Prostate gland (tissue), 2 donors: ENCODE data around the gene RPS4Y2. TPM values are rescaled to one million over a fixed set of nuclear protein-coding genes. Genes with fewer than 3 reads are reported as not detected.

Experiments used
- DNase-seq: peaks from one replicate; pipeline ENCODE4 v3.0.0-alpha.2; 2019; ENCODE audit warnings: low spot score
- H3K27ac ChIP-seq, 2 donors: fragments of 200-600 bp; sonication (generic); 2 replicates each; pipeline ENCODE4 v1.5.1; 2017 to 2019
- H3K27me3 ChIP-seq: fragments of 200-600 bp; sonication (generic); replicated peaks from 2 replicates; pipeline ENCODE4 v1.5.1; 2019; ENCODE audit not compliant: insufficient read depth
- H3K36me3 ChIP-seq, 2 donors: fragments of 200-600 bp; sonication (generic); 1 replicate in 1 of 2; 2 replicates in 1 of 2; pipeline versions ENCODE4 v1.5.1 to v1.8.1; 2017 to 2019
- H3K4me1 ChIP-seq: fragments of 200-600 bp; sonication (generic); replicated peaks from 2 replicates; pipeline ENCODE4 v1.5.1; 2019
- H3K4me3 ChIP-seq, 2 donors: fragments of 200-600 bp; sonication (generic); 2 replicates each; pipeline ENCODE4 v1.5.1; 2017 to 2019
- H3K9me3 ChIP-seq: fragments of 200-600 bp; sonication (generic); 2 replicates; pipeline ENCODE4 v1.5.1; 2017
- CTCF ChIP-seq, 4 experiments: fragments of 200-600 bp in 2 of 4; fragments of 450-650 bp in 2 of 4; sonication (generic) in 2 of 4; IDR thresholded peaks; 1 replicate in 3 of 4; 2 replicates in 1 of 4; pipeline ENCODE4 v1.5.1; 2016 to 2019; ENCODE audit warnings: antibody characterized with exemption in 4 of 4, mild to moderate bottlenecking in 2 of 4, moderate library complexity in 2 of 4
- POLR2A ChIP-seq: fragments of 450-650 bp; IDR thresholded peaks from one replicate; pipeline ENCODE4 v1.6.1; 2016; ENCODE audit warnings: antibody characterized with exemption, mild to moderate bottlenecking
- POLR2AphosphoS5 ChIP-seq: sonication (generic); formaldehyde crosslinking; IDR thresholded peaks from one replicate; pipeline ENCODE4 v1.6.1; 2017; ENCODE audit warnings: antibody characterized with exemption
- WGBS: methylation state at CpG from one replicate; pipeline ENCODE4 v1.1.5; 2018; 5-methylcytosine and 5-hydroxymethylcytosine counted together
- intact Hi-C: fragments of 100-400 bp; cut with DNase I; formaldehyde crosslinking; loops from one replicate; pipeline ENCODE4 v1.14.2; 2022
- total RNA-seq, 2 donors: library from RNA; depleted of rRNA; stranded (reverse); fragments of >200 nt; gene quantifications; one replicate each; pipeline ENCODE4 v1.1.0, GENCODE V29; 2016

Gene RPS4Y2
- total RNA-seq, 2 donors from 2014 or later: not detected

DNA sequence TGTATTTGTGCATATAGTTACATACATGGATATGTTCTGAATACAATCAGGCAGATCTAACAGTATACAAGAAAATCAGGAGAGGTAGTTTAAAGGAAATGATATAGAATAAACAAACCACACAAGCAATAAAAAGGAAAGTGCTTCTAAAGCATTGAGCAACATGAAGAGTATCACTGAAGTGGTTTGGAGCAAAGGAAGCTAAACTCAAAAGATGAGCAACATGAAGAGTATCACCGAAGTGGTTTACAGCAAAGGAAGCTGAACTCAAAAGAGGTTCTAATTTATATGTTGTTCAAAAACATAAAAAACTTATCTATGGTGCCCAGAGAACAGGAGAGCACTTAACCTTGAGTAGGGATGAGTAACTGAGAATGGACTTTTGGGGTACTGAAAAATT, 29.1 kb downstream of the RPS4Y2 start:
- no peaks in the 10 kb centered on the region for H3K27me3 ChIP-seq
- no peaks in the 10 kb centered on the region for H3K4me1 ChIP-seq
- H3K27ac ChIP-seq: no peak overlapping the region
- no peaks in the 10 kb centered on the region for H3K9me3 ChIP-seq
- H3K36me3 ChIP-seq: no peaks in the 10 kb centered on the region
- DNase-seq: no peak
- WGBS: 50% methylated on average over 1 of the region's 1 CpG
- H3K4me3 ChIP-seq: no peak overlapping the region
- TF ChIP-seq CTCF (IDR thresholded peaks at IDR 0.05) (no peak), POLR2AphosphoS5 (no peak), POLR2A (no peak)
- intact Hi-C loops: no loop called here

- H3K27ac ChIP-seq: no peak overlapping the region
- TF ChIP-seq POLR2A (no peak), CTCF (IDR thresholded peaks at IDR 0.05) (no peak), POLR2AphosphoS5 (no peak)
- H3K4me1 ChIP-seq: no peaks in the 10 kb centered on the region
- 81% methylated on average over 3 of the region's 3 CpGs for WGBS
- H3K4me3 ChIP-seq: no peak overlapping the region
- intact Hi-C loops: no loop called here
- H3K36me3 ChIP-seq: no peaks in the 10 kb centered on the region
- DNase-seq: no peak
- no peaks in the 10 kb centered on the region for H3K9me3 ChIP-seq
- no peaks in the 10 kb centered on the region for H3K27me3 ChIP-seq
Measured at GRCh38 chrY:20787076-20787475, 31.2 kb downstream of the RPS4Y2 start.

DNA sequence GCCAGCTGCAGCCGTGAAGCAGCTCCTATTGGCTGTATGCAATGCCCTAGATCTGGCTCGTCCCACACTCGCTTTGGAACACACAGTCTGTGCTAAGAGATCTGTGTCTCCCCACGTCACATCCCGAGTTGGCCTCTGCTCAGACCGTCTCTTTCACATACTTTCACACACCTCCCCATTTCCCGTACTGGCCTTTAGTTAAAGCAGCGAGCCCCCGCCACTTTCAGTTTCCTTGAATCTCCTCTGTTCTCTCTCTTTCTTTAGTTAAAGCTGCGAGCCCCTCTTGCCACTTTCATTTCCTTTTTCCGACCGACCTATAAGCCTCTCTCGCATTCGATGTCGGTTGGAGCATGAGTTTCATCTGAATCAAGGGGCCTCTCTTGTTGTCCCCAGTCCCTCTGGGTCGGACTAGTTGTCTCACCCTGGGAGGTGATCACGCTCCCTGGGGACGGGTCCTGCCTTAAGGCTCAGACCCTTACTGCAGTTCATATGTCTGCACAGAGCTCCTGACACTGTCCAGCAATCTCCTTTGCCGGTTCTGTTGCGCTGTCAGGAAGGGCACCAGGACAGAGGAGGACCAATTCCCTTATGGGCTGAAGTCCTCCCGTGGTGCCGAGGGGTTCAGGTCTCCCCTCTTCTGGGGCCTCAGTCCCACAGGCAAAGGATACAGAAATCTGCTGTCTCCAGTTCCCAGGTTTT, 42.6 kb downstream of the RPS4Y2 start:
- TF ChIP-seq CTCF (IDR thresholded peaks at IDR 0.05) (no peak), POLR2A (no peak), POLR2AphosphoS5 (no peak)
- H3K9me3 ChIP-seq: no peaks in the 10 kb centered on the region
- peak overlapping the region in 1 of 2 donors; percentile 31 for H3K27ac ChIP-seq
- H3K27me3 ChIP-seq: no peaks in the 10 kb centered on the region
- no peaks in the 10 kb centered on the region for H3K4me1 ChIP-seq
- no peaks in the 10 kb centered on the region for H3K36me3 ChIP-seq
- 82% methylated on average over 22 of the region's 22 CpGs for WGBS
- H3K4me3 ChIP-seq: no peak overlapping the region
- DNase-seq: no peak
- intact Hi-C loops: no loop called here

GRCh38 chrY:20802659-20803058, 46.8 kb downstream of the RPS4Y2 start:
- no peaks in the 10 kb centered on the region for H3K4me1 ChIP-seq

More at GRCh38 chrY:20802659-20803058, 46.8 kb downstream of the RPS4Y2 start:
- TF ChIP-seq POLR2A: no peak
- TF ChIP-seq CTCF (IDR thresholded peaks at IDR 0.05): no peak
- TF ChIP-seq POLR2AphosphoS5: no peak
- H3K27ac ChIP-seq: no peak overlapping the region
- intact Hi-C loops: no loop called here
- H3K4me3 ChIP-seq: no peak overlapping the region
- H3K36me3 ChIP-seq: no peaks in the 10 kb centered on the region
- WGBS: 91% methylated on average over 2 of the region's 2 CpGs
- H3K9me3 ChIP-seq: no peaks in the 10 kb centered on the region
- no peak for DNase-seq
- no peaks in the 10 kb centered on the region for H3K27me3 ChIP-seq
